HepG2 (cell line): ENCODE results near the gene CREB3. TPM values are rescaled to one million over a fixed set of nuclear protein-coding genes. Genes with fewer than 3 reads are reported as not detected.

Source experiments
- ATAC-seq: fragments of 200-7000 bp; cut with Tn5 transposase; 3 replicates; pipeline ENCODE4 v1.9.1; 2020; ENCODE audit warnings: mild to moderate bottlenecking, moderate library complexity
- BruUV-seq: library from RNA; stranded (reverse); fragments of 400-500 nt; replicated peaks from 2 replicates; lab custom pipeline; 2021; lab: Mats Ljungman, UMichigan
- CTCF ChIA-PET: fragments of 300-600 bp; formaldehyde crosslinking; extraction: SDS; loops from one replicate; lab custom pipeline; 2021; ENCODE audit warnings: low total read pairs, inconsistent platforms, low intra/inter-chr PET ratio; lab: Yijun Ruan, JAX
- POLR2A ChIA-PET: fragments of 350-600 bp; sonication (Branson Sonifier 250); formaldehyde crosslinking; loops from one replicate; lab custom pipeline; 2020; ENCODE audit warnings: antibody characterized with exemption, inconsistent platforms; lab: Yijun Ruan, JAX
- DNase-seq: peaks from one replicate; pipeline ENCODE4 v3.0.0-alpha.2; 2015; ENCODE audit warnings: low spot score
- FAIRE-seq: peaks from 3 replicates; lab custom pipeline; 2011; peaks lifted over from hg19 to GRCh38; lab: Jason Lieb, UNC
- H2AFZ ChIP-seq: one replicate; pipeline ENCODE4 v1.6.1; 2011; ENCODE audit warnings: low read length, inconsistent platforms
- H3K27ac ChIP-seq: fragments of 300-600 bp; 3 replicates; pipeline ENCODE4 v1.8.0; 2011; ENCODE audit warnings: mixed run types, mild to moderate bottlenecking, mixed read lengths, low read length, inconsistent platforms; ENCODE audit not compliant: insufficient read depth; ENCODE audit errors: extremely low read length
- H3K27me3 ChIP-seq, 2 experiments: fragments of 200-600 bp in 1 of 2; 2 replicates in 1 of 2; 3 replicates in 1 of 2; pipeline versions ENCODE4 v1.6.0 to v1.8.0; 2011; ENCODE audit warnings: low read length in 2 of 2, mild to moderate bottlenecking in 2 of 2, moderate library complexity in 2 of 2, inconsistent platforms in 1 of 2; ENCODE audit not compliant: insufficient read depth in 2 of 2, control insufficient read depth in 1 of 2
- H3K36me3 ChIP-seq, 2 experiments: fragments of 200-600 bp in 1 of 2; replicated peaks in 1 of 2; 2 replicates in 1 of 2; 3 replicates in 1 of 2; pipeline versions ENCODE4 v1.5.1 to v1.8.0; 2011; ENCODE audit warnings: low read length in 2 of 2, inconsistent platforms in 1 of 2; ENCODE audit not compliant: insufficient read depth in 2 of 2, control insufficient read depth in 1 of 2
- H3K4me1 ChIP-seq: 2 replicates; pipeline ENCODE4 v1.5.1; 2012; ENCODE audit warnings: low read length, inconsistent platforms; ENCODE audit not compliant: insufficient read depth
- H3K4me2 ChIP-seq: 2 replicates; pipeline ENCODE4 v1.6.0; 2011; ENCODE audit warnings: low read depth, low read length, inconsistent platforms
- H3K4me3 ChIP-seq, 3 experiments: fragments of 200-600 bp in 1 of 3; sonication (generic), shearing (Covaris generic) in 1 of 3; replicated peaks in 1 of 3; 2 replicates each; pipeline ENCODE4 v1.5.1; 2011 to 2016; ENCODE audit warnings: low read length in 3 of 3, inconsistent platforms in 2 of 3, low read depth in 2 of 3, mild to moderate bottlenecking in 2 of 3, control low read depth in 1 of 3, mixed read lengths in 1 of 3; ENCODE audit not compliant: insufficient read depth in 1 of 3
- H3K79me2 ChIP-seq: one replicate; pipeline ENCODE4 v1.6.1; 2011; ENCODE audit warnings: low read length, inconsistent platforms; ENCODE audit not compliant: insufficient read depth
- H3K9ac ChIP-seq: 2 replicates; pipeline ENCODE4 v1.6.0; 2011; ENCODE audit warnings: mild to moderate bottlenecking, low read depth, low read length, inconsistent platforms; ENCODE audit not compliant: insufficient read depth
- H3K9me3 ChIP-seq: 2 replicates; pipeline ENCODE4 v1.5.1; 2012; ENCODE audit warnings: mild to moderate bottlenecking, low read length
- H4K20me1 ChIP-seq: 2 replicates; pipeline ENCODE4 v1.6.0; 2011; ENCODE audit warnings: inconsistent platforms, mild to moderate bottlenecking, low read length, moderate library complexity; ENCODE audit not compliant: insufficient read depth
- ERF ChIP-seq: IDR thresholded peaks from 2 replicates; pipeline ENCODE4 v1.6.1; 2018; ENCODE audit warnings: missing biosample characterization, missing genetic modification reagents
- HHEX ChIP-seq: IDR thresholded peaks from 2 replicates; pipeline ENCODE4 v1.6.1; 2016; ENCODE audit warnings: control low read depth
- KAT7 ChIP-seq: IDR thresholded peaks from 2 replicates; pipeline ENCODE4 v1.6.1; 2018; ENCODE audit warnings: borderline replicate concordance, missing compliant biosample characterization
- MTF2 ChIP-seq: sonication (generic); formaldehyde crosslinking; IDR thresholded peaks from 2 replicates; pipeline ENCODE4 v1.5.0; 2020; ENCODE audit warnings: missing genetic modification reagents, borderline replicate concordance
- NAIF1 ChIP-seq: sonication (generic); formaldehyde crosslinking; IDR thresholded peaks from 2 replicates; pipeline ENCODE4 v1.5.0; 2020; ENCODE audit warnings: mild to moderate bottlenecking, missing genetic modification reagents, borderline replicate concordance
- NFIB ChIP-seq: sonication (generic); formaldehyde crosslinking; IDR thresholded peaks from 2 replicates; pipeline ENCODE4 v1.9.0; 2021; ENCODE audit warnings: missing genetic modification reagents, mild to moderate bottlenecking, borderline replicate concordance
- TOE1 ChIP-seq: sonication (generic); formaldehyde crosslinking; IDR thresholded peaks from 2 replicates; pipeline ENCODE4 v1.4.0; 2020; ENCODE audit warnings: mild to moderate bottlenecking, missing genetic modification reagents
- ZFYVE20 ChIP-seq: sonication (generic); formaldehyde crosslinking; IDR thresholded peaks from 2 replicates; pipeline ENCODE4 v1.8.0; 2023; ENCODE audit warnings: low read depth, mild to moderate bottlenecking, moderate library complexity, missing genetic modification reagents, borderline replicate concordance
- ZNF17 ChIP-seq: sonication (generic); formaldehyde crosslinking; IDR thresholded peaks from 2 replicates; pipeline ENCODE4 v1.5.0; 2020; ENCODE audit warnings: mild to moderate bottlenecking, missing genetic modification reagents
- ZNF180 ChIP-seq: sonication (generic); formaldehyde crosslinking; IDR thresholded peaks from 2 replicates; pipeline ENCODE4 v1.4.0; 2020; ENCODE audit warnings: low read depth, missing genetic modification reagents, borderline replicate concordance
- ZNF296 ChIP-seq: sonication (generic); formaldehyde crosslinking; conservative IDR thresholded peaks from 2 replicates; pipeline ENCODE4 v1.5.0; 2020; ENCODE audit warnings: mild to moderate bottlenecking, missing genetic modification reagents
- ZNF530 ChIP-seq: sonication (generic); formaldehyde crosslinking; IDR thresholded peaks from 2 replicates; pipeline ENCODE4 v1.5.0; 2020; ENCODE audit warnings: low read depth, mild to moderate bottlenecking, missing genetic modification reagents
- ZNF773 ChIP-seq: sonication (generic); formaldehyde crosslinking; IDR thresholded peaks from 2 replicates; pipeline ENCODE4 v1.4.0; 2020; ENCODE audit warnings: missing genetic modification reagents, borderline replicate concordance
- ZSCAN29 ChIP-seq: sonication (generic); formaldehyde crosslinking; conservative IDR thresholded peaks from 2 replicates; pipeline ENCODE4 v1.4.0; 2020; ENCODE audit warnings: mild to moderate bottlenecking, missing genetic modification reagents
- WGBS: methylation state at CpG from one replicate; pipeline ENCODE4 v1.1.6; 2017; ENCODE audit warnings: low lambda C conversion rate; 5-methylcytosine and 5-hydroxymethylcytosine counted together
- in situ Hi-C: cut with HindIII; loops from 2 replicates; pipeline ENCODE4 v1.10.0; 2017; ENCODE audit warnings: low pct_unique_long_range_greater_than_20kb; ENCODE audit not compliant: extremely low pct_ligation_motif_present
- intact Hi-C: fragments of 100-400 bp; cut with micrococcal nuclease; formaldehyde crosslinking; loops from one replicate; pipeline ENCODE4 v1.10.0; 2022; ENCODE audit not compliant: unreplicated experiment
- polyA plus RNA-seq, 8 experiments: library from polyadenylated mRNA; depleted of rRNA in 3 of 8; stranded (reverse) in 7 of 8; unstranded in 1 of 8; fragments of >200 nt; fragmentation: Illumina TruSeq in 4 of 8; extraction: Trizol in 4 of 8; gene quantifications; 2 replicates each; pipeline versions ENCODE4 v1.2.1 to v1.2.3, GENCODE V29; 2011 to 2016; ENCODE audit warnings: low read depth in 4 of 8, missing spikeins in 1 of 8, mixed read lengths in 1 of 8; ENCODE audit not compliant: insufficient read depth in 1 of 8
- total RNA-seq, 5 experiments: library from RNA; depleted of rRNA; stranded (reverse); fragments of >200 nt; fragmentation: Illumina TruSeq; extraction: Trizol; gene quantifications; 2 replicates each; pipeline ENCODE4 v1.2.3, GENCODE V29; 2016; ENCODE audit warnings: low read depth in 1 of 5
- TF ChIP-seq, protein P1 (sequence below): sonication (generic); formaldehyde crosslinking; IDR thresholded peaks from 2 replicates; pipeline ENCODE4 v1.4.0; 2020; ENCODE audit warnings: missing genetic modification reagents
- TF ChIP-seq, protein P2 (sequence below): sonication (generic); formaldehyde crosslinking; IDR thresholded peaks from 2 replicates; pipeline ENCODE4 v1.4.0; 2020; ENCODE audit warnings: mild to moderate bottlenecking, missing genetic modification reagents
- TF ChIP-seq, protein P3 (sequence below): sonication (generic); formaldehyde crosslinking; IDR thresholded peaks from 2 replicates; pipeline ENCODE4 v1.4.0; 2020; ENCODE audit warnings: missing genetic modification reagents, borderline replicate concordance

The CREB3 gene
- total and polyA plus RNA-seq, 2 of the 13 experiments (the other 11 are each of a cell fraction or from before 2014, with no cell fraction given), result 11.1 to 34.2 TPM

DNA sequence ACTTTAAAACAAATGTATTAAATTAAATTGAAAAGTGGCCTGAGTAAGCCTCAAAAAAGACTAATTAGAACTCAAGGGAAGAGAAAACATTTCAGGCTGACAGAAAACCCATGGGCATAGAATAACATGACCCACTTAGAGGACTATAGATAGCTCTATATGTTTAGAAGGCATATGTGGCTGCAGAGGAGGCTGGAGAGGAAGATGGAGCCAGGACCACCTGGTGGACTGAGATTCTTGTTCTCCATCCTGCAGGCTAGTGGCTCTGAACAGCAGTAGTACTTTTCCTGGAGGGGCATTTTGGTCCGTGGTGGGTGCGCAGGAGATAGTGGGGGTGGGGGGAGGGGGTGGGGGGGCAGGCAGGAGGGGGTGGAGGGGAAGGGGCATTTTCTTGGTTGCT is 48.6 kb downstream of the CREB3 start:
- H3K9ac ChIP-seq, result no peak overlapping the region
- BruUV-seq, result TSS peak; percentile 41
- H3K79me2 ChIP-seq, result no peaks in the 10 kb centered on the region
- H3K36me3 ChIP-seq, result peaks cover 1 to 10% of the 10 kb centered on the region in 2 experiments; a peak in 3 of 5 replicates
- CTCF ChIA-PET, result no interaction called here
- WGBS, result 87% methylated on average over 2 of the region's 2 CpGs
- no peaks in the 10 kb centered on the region for H3K27me3 ChIP-seq
- FAIRE-seq, result no peak
- intact Hi-C loops, result no loop called here
- no peak overlapping the region for H2AFZ ChIP-seq
- no peaks in the 10 kb centered on the region for H4K20me1 ChIP-seq
- no peak for DNase-seq
- no peak overlapping the region for H3K4me2 ChIP-seq
- no peak overlapping the region for H3K4me3 ChIP-seq
- peaks cover under 1% of the 10 kb centered on the region; the same call in 1 of the 2 replicates for H3K4me1 ChIP-seq
- POLR2A ChIA-PET, result no interaction called here
- no peak for ATAC-seq
- in situ Hi-C loops, result no loop called here
- no peak overlapping the region for H3K27ac ChIP-seq
- no peaks in the 10 kb centered on the region for H3K9me3 ChIP-seq
- TF ChIP-seq HHEX (CRISPR knock-in tag), result no peak
- no peak for TF ChIP-seq ZSCAN29
- TF ChIP-seq, protein P1, sequence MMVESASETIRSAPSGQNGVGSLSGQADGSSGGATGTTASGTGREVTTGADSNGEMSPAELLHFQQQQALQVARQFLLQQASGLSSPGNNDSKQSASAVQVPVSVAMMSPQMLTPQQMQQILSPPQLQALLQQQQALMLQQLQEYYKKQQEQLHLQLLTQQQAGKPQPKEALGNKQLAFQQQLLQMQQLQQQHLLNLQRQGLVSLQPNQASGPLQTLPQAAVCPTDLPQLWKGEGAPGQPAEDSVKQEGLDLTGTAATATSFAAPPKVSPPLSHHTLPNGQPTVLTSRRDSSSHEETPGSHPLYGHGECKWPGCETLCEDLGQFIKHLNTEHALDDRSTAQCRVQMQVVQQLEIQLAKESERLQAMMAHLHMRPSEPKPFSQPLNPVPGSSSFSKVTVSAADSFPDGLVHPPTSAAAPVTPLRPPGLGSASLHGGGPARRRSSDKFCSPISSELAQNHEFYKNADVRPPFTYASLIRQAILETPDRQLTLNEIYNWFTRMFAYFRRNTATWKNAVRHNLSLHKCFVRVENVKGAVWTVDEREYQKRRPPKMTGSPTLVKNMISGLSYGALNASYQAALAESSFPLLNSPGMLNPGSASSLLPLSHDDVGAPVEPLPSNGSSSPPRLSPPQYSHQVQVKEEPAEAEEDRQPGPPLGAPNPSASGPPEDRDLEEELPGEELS (CRISPR knock-in tag), result no peak
- no peak for TF ChIP-seq NAIF1 (CRISPR knock-in tag)
- no peak for TF ChIP-seq ZNF530 (CRISPR knock-in tag)
- no peak for TF ChIP-seq NFIB (CRISPR knock-in tag)
- TF ChIP-seq KAT7 (CRISPR knock-in tag), result no peak
- TF ChIP-seq ZNF17 (CRISPR knock-in tag), result no peak
- TF ChIP-seq, protein P2, sequence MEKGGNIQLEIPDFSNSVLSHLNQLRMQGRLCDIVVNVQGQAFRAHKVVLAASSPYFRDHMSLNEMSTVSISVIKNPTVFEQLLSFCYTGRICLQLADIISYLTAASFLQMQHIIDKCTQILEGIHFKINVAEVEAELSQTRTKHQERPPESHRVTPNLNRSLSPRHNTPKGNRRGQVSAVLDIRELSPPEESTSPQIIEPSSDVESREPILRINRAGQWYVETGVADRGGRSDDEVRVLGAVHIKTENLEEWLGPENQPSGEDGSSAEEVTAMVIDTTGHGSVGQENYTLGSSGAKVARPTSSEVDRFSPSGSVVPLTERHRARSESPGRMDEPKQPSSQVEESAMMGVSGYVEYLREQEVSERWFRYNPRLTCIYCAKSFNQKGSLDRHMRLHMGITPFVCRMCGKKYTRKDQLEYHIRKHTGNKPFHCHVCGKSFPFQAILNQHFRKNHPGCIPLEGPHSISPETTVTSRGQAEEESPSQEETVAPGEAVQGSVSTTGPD, result no peak
- TF ChIP-seq, protein P3, sequence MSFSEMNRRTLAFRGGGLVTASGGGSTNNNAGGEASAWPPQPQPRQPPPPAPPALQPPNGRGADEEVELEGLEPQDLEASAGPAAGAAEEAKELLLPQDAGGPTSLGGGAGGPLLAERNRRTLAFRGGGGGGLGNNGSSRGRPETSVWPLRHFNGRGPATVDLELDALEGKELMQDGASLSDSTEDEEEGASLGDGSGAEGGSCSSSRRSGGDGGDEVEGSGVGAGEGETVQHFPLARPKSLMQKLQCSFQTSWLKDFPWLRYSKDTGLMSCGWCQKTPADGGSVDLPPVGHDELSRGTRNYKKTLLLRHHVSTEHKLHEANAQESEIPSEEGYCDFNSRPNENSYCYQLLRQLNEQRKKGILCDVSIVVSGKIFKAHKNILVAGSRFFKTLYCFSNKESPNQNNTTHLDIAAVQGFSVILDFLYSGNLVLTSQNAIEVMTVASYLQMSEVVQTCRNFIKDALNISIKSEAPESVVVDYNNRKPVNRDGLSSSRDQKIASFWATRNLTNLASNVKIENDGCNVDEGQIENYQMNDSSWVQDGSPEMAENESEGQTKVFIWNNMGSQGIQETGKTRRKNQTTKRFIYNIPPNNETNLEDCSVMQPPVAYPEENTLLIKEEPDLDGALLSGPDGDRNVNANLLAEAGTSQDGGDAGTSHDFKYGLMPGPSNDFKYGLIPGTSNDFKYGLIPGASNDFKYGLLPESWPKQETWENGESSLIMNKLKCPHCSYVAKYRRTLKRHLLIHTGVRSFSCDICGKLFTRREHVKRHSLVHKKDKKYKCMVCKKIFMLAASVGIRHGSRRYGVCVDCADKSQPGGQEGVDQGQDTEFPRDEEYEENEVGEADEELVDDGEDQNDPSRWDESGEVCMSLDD (CRISPR knock-in tag), result no peak
- no peak for TF ChIP-seq ZNF180 (CRISPR knock-in tag)
- no peak for TF ChIP-seq MTF2
- TF ChIP-seq ERF (CRISPR knock-in tag), result no peak
- TF ChIP-seq TOE1, result no peak
- TF ChIP-seq ZNF296, result no peak
- no peak for TF ChIP-seq ZNF773 (CRISPR knock-in tag)
- no peak for TF ChIP-seq ZFYVE20 (CRISPR knock-in tag)
